GM19238 (cell line): Measurements from ENCODE around the gene BCL3.
"Not testable (repeated sequence)": the region's sequence is repeated elsewhere in the genome, so short reads cannot be mapped to it uniquely, and the experiment has no call there.

Experiments used
- DNase-seq: peaks from one replicate; pipeline ENCODE4 v3.0.0; 2011; ENCODE audit warnings: low spot score; ENCODE audit not compliant: insufficient read length

Gene BCL3

DNA sequence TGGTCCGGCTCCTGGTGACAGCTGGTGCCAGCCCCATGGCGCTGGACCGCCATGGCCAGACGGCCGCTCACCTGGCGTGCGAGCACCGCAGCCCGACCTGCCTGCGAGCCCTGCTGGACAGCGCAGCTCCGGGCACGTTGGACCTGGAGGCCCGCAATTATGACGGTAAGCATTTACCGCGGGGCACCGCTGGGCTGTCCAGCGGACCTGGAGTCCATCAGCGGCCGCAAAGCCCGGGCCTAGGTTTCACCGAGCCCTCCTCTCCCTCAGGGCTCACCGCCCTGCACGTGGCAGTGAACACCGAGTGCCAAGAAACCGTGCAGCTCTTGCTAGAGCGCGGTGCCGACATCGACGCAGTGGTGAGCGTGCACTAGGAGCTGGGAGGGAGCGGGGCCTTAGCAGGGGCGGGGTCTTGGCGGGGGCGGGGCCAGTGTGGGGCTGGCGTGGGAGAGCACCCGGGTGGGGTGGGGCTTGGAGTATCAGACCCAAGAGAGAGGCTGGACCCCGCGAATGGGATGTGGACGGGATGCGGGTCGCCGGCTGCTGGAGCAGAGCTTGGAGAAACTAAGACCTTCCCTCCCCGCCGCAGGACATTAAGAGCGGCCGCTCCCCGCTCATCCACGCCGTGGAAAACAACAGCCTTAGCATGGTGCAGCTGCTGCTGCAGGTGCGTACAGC, 8.7 kb downstream of the BCL3 start:
- DNase-seq = no peak

DNA sequence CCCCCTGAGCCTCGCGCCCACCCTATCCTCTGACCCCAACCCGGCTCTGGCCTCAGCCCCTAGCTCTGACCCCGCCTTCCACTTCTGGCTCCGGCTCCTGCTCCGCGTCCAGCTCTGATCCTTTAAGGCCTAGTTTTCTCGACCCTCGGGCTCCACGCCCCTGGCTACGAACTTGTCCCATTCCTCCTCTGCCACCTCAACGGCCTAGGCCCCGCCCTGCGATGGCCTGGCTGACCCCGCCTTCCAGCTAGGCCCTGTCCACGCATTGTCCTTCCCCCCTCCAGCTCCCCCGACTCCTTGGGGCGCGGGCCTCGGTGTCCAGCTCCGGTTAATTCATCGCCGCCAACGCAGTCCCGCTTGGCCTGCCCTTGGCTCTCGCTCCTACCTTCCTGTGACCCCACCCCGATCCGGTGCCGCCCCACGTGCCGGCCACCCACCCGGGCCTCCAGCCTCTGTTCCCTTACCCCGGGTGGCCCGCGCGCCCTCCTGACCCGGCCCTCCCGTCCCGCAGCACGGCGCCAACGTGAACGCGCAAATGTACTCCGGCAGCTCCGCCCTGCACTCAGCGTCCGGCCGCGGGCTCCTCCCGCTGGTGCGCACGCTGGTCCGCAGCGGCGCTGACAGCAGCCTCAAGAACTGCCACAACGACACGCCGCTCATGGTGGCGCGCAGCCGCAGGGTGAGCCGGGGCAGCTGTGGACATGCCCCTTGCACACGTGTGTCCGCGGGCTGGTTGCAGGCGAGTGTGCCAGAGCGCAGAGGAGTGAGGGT, 9.4 kb downstream of the BCL3 start:
- DNase-seq = no peak

DNA sequence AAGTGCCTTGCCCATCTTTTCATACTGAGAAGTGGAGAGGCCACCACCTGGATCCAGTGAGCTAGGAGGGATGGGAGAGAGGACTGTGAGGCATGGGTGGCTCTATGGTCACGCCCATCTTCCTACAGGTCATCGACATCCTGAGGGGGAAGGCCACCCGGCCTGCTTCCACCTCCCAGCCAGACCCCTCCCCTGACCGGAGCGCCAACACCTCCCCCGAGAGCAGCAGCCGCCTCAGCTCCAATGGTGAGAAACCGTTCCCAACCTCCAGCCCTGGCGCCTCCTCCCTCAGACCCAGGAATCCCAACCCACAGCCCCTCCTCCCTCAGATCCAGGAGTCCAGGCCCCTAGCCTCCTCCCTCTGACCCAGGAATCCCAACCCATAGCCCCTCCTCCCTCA, 10.1 kb downstream of the BCL3 start:
- DNase-seq = no peak

DNA sequence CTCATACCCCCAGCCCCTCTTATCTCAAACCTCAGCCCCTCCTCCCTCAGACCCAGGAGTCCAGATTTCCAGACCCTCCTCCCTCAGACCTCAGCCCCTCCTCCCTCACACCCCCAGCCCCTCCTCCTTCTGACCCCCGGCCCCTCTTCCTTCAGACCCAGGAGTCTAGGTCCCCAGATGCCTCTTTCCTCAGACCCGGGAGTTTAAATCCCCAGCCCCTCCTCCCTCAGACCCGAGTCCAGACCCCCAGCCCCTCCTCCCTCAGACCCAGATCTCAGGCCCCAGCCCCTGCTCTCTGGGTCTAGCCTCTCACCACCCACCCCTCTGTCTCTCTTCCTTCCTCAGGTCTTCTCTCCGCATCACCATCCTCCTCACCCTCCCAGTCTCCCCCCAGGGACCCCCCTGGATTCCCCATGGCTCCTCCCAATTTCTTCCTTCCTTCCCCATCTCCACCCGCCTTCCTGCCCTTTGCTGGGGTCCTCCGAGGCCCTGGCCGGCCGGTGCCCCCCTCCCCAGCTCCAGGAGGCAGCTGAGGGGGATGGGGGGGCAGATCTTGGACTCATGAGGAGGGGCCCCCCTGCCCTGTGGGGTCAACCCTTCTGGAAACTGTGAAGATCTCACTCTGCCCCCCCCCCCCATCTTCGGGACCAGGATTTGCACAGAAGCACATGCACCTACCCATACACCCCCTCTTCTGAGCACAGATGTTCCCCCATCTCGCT, 10.7 kb downstream of the BCL3 start:
- DNase-seq = no peak

DNA sequence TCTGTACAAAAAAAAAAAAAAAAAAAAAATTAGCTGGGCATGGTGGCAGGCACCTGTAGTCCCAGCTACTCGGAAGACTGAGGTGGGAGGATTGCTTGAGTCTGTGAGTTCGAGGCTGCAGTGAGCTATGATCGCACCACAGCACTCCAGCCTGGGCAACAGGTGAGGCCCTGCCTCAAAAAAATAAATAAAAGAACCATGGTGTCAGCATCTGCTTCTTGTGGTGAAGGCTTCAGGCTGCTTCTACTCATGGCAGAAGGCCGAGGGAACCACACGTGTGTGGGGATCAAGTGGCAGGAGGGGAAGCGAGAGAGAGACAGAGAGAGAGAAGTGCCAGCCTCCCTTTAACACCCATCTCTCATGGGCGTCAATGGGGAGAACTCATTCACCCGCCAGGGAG, 13.5 kb downstream of the BCL3 start:
- DNase-seq = no peak

DNA sequence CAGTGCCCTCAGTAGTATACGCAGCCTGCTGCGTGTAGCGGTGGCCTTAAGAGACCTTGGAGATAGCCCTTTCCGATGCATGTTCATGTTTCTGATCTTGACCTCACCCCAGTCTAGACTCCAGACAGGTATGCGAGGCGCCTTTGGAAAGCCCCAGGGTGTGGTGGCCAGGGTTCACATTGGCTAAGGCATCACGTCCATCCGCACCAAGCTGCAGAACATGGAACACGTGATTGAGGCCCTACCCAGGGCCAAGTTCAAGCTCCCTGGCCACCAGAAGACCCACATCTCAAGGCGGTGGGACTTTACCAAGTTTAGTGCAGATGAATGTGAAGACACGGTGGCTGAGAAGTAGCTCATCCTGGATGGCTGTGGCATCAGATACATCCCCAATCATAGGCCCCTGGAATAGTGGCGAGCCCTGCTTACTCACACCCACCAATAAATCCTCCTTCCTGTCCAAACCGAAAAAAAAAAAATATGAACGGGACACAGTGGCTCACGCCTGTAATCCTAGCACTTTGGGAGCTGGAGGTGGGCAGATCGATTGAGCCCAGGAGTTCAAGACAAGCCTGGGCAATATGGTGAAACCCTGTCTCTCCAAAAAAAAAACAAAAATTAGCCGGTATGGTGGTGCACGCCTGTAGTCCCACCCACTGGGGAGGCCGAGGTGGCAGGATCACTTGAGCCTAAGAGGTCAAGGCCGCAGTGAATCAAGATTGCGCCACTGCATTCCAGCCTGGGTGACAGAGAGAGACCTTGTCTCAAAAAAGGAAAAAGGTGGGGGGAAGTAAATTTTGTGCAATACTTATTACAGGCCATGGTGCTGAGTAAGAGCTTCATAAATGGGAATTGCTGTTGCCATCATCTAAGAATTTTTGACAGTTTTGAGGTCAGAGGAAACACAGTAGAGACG, 16.8 kb downstream of the BCL3 start:
- no peak for DNase-seq

DNA sequence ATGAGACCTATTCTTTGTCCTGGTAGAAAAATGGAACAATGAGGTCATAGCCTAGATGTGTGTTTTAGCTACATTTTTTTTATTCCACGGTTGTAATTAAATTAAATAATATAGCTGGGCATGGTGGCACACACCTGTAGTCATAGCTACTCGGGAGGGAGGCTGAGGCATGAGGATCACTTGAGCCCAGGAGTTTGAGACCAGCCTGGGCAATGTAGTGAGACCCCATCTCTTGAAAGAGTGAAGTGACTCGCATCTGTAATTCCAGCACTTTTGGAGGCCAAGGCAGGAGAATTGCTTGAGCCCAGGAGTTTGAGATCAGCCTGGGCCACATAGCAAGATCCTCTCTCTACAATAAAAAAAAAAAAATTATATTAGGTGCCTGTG, 17.4 kb downstream of the BCL3 start:
- DNase-seq = no peak

DNA sequence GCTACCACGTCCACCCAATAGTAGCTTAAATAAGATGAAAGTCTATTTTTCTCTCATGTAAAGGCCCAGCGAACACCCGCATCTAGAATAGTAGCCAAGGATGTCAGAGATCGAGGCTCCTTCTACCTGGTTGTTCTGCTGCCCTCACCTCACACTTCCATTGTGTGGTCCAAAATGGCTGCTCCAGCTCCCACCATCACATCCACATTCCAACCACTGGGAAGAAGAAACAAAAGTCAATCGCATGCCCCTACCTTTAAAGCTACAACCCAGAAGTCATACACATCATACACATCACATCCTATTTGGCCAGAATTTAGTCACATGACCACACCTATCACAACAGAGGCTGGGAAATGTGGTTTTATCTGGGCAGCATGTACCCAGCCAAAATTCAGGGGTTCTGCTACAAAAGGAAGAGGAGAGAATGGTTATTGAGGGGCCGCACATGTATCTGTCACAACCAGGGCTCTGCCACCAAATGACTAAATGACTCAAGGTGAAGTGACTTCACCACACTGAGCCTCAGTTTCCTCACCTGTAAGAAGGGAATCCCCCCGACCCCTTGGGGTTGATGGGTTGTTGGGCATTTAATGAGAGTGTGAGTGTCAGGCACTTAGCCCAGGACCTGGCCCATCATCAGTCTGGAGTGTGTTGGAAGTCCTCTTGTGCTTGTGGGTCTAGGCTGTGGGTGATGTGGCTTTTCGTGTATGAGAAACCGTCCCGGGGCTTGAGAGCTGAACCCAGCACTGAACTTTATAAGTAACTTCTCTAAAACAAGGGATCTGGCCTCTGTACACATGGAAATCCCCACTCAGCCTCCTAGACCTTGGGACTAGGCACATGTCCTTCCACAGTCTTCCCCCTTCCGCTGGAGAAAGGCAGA, 19.0 kb downstream of the BCL3 start:
- no peak for DNase-seq

DNA sequence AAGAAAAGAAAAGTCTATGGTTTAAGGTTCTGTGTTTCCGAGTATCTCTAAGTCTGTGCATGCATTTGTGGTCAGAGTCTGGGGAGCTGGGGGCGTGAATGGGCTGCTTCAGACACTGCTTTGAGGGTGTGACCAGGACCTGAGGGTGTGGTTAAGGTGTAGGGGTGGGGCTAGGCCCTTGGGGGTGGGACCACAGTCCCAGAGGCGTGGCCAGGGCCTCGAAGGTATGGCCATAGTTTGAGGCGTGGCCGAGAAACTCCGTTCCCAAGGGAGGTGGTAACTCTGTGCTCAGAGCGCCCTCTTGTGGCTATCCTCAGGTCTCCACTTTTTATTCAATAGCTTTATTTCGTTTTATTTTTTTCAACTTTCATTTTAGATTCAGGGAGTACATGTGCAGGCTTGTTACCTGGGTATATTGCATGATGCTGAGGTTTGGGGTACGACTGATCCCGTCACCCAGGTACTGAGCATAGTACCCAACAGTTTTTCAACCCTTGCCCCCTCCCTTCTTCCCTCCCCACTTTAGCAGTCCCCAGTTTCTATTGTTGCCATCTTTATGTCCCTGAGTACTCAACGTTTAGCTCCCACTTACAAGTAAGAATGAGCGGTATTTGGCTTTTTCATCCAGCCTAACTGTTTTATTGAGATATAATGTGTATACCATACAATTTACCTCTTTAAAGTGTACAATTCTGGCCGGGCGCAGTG, 22.2 kb downstream of the BCL3 start:
- peak; percentile 97 for DNase-seq

DNA sequence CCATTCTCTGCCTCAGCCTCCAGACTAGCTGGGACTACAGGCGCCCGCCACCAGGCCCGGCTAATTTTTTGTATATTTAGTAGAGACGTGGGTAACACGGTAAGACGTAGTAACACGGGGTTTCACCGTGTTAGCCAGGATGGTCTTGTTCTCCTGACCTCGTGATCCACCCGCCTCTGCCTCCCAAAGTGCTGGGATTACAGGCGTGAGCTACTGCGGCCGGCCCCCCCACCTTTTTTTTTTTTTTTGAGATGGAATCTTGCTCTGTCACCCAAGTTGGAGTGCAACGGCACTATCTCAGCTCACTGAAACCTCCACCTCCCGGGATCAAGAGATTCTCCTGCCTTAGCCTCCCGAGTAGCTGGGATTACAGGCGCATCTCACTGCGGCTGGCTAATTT, 23.6 kb downstream of the BCL3 start:
- not testable (repeated sequence) for DNase-seq

DNA sequence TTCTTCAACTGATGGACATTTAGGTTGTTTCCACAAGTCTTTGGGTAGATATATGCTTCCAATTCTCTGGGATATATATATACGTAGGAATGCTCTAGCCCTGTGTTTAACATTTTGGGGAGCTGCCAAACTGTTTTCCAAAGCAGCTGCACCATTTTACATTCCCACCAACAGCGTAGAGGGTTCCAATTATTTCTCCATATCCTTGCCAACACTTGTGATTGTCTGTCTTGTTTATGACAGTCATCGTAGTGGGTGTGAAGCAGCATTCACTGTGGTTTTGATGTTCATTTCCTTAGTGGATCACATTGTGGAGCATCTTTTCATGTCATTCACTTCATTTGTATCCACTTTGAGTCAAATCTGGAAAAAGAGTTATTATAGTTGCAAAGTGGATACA, 24.5 kb downstream of the BCL3 start:
- DNase-seq = no peak

DNA sequence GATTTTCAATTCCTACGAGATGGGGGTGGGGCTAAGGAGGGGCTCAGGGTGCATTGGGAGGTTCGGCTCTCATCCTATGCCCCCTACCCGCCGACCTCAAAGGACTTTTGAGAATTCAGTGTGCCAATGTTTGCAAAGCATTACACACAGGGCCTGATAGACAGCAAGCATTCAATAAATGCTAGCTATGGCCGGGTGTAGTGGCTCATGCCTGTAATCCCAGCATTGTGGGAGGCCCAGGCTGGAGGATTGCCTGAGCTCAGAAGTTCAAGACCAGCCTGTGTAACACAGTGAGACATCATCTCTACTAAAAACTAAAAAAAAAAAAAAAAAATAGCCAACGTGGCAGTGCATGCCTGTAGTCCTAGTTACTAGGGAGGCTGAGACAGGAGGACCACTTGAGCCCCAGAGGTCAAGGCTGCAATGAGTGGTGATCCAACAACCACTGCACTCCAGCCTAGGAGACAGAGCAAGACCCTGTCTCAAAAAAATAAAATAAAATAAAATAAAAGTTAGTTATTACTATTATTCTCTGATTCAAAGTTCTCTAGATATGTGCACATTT, 27.2 kb downstream of the BCL3 start:
- no peak for DNase-seq

DNA sequence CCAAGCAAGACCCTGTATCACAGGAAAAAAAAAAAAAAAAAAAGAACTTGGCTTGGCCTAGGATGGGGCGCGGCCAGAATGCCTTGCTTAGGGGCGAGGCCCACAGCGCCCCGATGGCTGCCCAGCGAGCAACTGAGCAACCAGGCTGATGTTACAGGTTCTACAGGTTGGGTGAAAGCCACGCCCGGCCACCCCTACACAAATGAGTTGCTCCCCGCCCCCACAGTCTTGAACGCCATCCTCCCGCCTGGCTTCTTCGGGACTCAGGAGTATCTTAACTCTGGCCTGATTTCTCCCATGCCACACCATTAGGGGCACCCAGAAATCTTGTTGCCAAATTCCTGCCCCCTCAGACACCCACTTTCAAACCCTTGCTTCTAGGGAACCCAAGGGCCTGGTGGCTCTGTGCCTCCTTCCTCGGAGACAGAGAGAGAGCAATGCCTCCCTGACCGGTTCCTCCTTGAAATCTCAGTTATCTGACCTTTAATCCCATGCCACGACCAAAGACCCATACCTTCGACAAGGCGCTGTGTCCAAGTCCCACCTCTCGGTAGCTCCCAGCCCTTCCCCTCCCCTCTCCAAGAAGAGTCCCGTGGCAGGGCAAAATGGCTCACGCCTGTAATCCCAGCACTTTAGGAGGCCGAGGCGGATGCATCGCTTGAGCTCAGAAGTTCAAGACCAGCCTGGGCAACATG, 28.0 kb downstream of the BCL3 start:
- DNase-seq = no peak

DNA sequence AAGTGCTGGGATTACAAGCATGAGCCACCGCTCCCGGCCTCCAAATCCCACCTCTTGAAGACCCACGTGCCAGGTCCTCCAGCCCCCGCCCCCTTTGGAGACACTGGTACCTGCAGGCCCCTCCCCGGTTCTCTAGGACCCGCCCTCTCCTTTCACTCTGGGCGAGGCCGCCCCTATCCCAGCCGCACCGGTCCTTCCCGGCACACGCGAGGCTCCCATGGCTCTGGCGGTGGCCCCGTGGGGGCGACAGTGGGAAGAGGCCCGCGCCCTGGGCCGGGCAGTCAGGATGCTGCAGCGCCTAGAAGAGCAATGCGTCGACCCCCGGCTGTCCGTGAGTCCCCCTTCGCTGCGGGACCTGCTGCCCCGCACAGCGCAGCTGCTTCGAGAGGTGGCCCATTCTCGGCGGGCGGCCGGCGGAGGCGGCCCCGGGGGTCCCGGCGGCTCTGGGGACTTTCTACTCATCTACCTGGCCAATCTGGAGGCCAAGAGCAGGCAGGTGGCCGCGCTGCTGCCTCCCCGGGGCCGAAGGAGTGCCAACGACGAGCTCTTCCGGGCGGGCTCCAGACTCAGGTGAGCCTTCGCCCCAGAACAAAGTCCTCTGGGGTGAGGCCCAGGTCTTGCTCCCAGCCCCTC, 29.3 kb downstream of the BCL3 start, which contains the start of gene CBLC:
Gene CBLC, plus strand, starts transcription at position 176 of the 633 bp plus-strand sequence. Its CDS starts 42 bp downstream, at position 218.
- no peak for DNase-seq

DNA sequence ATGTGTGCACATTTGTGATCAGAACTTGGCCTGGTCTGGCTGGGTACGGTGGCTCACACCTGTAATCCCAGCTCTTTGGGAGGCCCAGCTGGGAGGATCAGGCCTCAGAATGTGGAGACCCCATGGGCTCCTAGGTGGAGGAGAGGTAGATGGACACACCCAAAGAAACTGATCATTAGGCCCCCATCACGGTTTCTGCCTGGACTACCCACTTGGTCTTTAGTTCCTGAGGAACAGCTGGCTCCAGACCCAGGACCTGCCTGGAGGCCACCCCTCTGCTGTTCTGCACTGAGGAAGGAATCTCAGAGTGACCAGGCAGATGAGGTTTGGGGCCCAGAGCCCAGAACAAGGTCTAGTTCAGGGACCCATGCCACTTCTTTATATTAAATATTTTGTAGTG, 30.6 kb downstream of the BCL3 start:
- DNase-seq = no peak

DNA sequence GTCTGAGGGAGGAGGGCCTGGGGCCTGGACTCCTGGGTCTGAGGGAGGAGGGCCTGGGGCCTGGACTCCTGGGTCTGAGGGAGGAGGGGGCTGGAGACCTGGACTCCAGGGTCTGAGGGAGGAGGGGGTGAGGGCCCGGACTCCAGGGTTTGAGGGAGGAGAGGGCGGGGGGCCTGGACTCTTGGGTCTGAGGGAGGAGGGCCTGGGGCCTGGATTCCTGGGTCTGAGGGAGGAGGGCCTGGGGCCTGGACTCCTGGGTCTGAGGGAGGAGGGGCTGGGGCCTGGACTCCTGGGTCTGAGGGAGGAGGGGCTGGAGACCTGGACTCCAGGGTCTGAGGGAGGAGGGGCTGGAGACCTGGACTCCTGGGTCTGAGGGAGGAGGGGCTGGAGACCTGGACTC, 33.2 kb downstream of the BCL3 start:
- not testable (repeated sequence) for DNase-seq

DNA sequence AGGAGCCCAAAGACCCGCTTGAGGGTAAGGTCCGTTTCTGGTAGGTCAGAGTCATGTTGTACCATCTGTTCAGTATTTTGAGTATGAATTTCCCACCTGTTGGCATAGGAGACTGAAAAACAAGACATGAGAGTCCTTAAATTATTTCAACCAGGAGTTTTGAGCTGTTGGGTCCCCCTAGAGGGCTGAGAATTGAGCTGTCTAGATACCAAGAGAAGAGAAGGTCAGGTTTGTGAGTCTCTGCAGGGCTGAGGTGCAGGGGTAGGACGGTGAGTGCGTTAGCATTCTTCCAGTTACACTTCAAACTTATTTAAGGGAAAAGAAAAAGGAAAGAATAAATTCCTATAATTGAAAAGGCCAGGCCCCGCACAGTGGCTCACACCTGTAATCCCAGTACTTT, 34.2 kb downstream of the BCL3 start:
- no peak for DNase-seq

DNA sequence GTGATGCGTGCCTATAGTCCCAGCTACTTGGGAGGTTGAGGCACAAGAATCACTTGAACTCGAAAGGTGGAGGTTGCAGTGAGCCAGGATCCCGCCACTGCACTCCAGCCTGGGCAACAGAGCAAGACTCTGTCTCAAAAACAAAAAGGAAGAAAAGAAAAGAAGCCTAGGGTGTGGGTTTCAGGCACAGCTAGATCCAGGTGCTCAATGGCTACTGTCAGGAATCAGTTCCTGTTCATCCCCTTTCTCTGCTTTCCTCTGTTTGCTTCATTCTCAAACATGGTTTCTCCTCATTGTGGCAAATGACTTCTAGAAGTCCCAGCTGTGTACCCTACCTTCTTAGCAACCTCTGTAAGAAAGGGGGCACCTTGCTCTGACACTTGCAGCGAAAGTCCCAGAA, 35.0 kb downstream of the BCL3 start:
- DNase-seq = no peak
